NCI-H187 (cell line): Measurements from ENCODE around the gene CHST13.

Experiments
- DNase-seq, 2 experiments: peaks; one replicate each; lab custom pipeline; 2025; lab: John Stamatoyannopoulos, UW

CHST13 gene

GRCh38 chr3:126488185-126488584, 35.8 kb upstream of the CHST13 start:
- no peak for DNase-seq

GRCh38 chr3:126488886-126489569, 34.9 kb upstream of the CHST13 start:
- no peak for DNase-seq

- DNase-seq = no peak
Measured at GRCh38 chr3:126490619-126491018, 33.3 kb upstream of the CHST13 start.

GRCh38 chr3:126491221-126492013, 32.5 kb upstream of the CHST13 start:
- no peak for DNase-seq

- DNase-seq = no peak
Measured at GRCh38 chr3:126493051-126493450, 30.9 kb upstream of the CHST13 start.

GRCh38 chr3:126493739-126494138, 30.2 kb upstream of the CHST13 start:
- DNase-seq = no peak

- DNase-seq = no peak
Measured at GRCh38 chr3:126494204-126494969, 29.6 kb upstream of the CHST13 start.

- DNase-seq = no peak
Measured at GRCh38 chr3:126494970-126495230, 29.1 kb upstream of the CHST13 start.

GRCh38 chr3:126495786-126496185, 28.2 kb upstream of the CHST13 start:
- no peak for DNase-seq

GRCh38 chr3:126496894-126497850, 26.8 kb upstream of the CHST13 start:
- no peak for DNase-seq

- no peak for DNase-seq
Measured at GRCh38 chr3:126497956-126498355, 26.0 kb upstream of the CHST13 start.

GRCh38 chr3:126498461-126498860, 25.5 kb upstream of the CHST13 start:
- DNase-seq = no peak

- DNase-seq = no peak
Measured at GRCh38 chr3:126498929-126499328, 25.0 kb upstream of the CHST13 start.

- DNase-seq = no peak
Measured at GRCh38 chr3:126499401-126499800, 24.6 kb upstream of the CHST13 start.

- no peak for DNase-seq
Measured at GRCh38 chr3:126500016-126500415, 23.9 kb upstream of the CHST13 start.

GRCh38 chr3:126501054-126501453, 22.9 kb upstream of the CHST13 start:
- no peak for DNase-seq

- no peak for DNase-seq
Measured at GRCh38 chr3:126501736-126502135, 22.2 kb upstream of the CHST13 start.

GRCh38 chr3:126502656-126503055, 21.3 kb upstream of the CHST13 start:
- no peak for DNase-seq

GRCh38 chr3:126503701-126504100, 20.3 kb upstream of the CHST13 start:
- DNase-seq = no peak

- DNase-seq = no peak
Measured at GRCh38 chr3:126507886-126508285, 16.1 kb upstream of the CHST13 start.

- DNase-seq = no peak
Measured at GRCh38 chr3:126508564-126508964, 15.4 kb upstream of the CHST13 start.
